GM21619 (cell line): Measurements from ENCODE around the gene TCF19.
"Not testable (repeated sequence)": the region's sequence is repeated elsewhere in the genome, so short reads cannot be mapped to it uniquely, and the experiment has no call there.

Source experiments
- ATAC-seq: cut with Tn5 transposase; IDR thresholded peaks from one replicate; pipeline ENCODE4 v1.9.1; 2021; ENCODE audit not compliant: unreplicated experiment

The TCF19 gene

DNA sequence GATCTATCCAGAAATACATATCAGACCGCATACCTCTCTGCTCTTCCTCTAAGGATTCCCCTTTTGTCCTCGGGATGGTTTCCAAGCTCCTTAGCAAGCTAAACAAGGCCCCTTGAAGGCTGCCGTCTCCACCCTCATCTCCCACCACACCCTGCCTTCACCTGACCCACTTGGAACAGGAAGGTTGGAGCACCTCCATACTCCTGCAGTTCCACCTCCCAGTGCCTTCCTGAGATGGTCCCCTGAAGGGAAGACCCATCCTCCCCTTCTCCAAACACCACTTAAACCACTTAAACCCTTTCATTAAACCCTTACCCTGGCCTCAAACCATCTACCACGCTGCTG, 20.6 kb downstream of the TCF19 start:
- no peak for ATAC-seq

GRCh38 chr6:31179896-31180295, 21.5 kb downstream of the TCF19 start:
- no peak for ATAC-seq

GRCh38 chr6:31180500-31180899, 22.1 kb downstream of the TCF19 start:
- no peak for ATAC-seq

GRCh38 chr6:31183287-31183686, 24.9 kb downstream of the TCF19 start:
- ATAC-seq = not testable (repeated sequence)

- ATAC-seq = not testable (repeated sequence)
Measured at GRCh38 chr6:31183859-31184258, 25.5 kb downstream of the TCF19 start.

DNA sequence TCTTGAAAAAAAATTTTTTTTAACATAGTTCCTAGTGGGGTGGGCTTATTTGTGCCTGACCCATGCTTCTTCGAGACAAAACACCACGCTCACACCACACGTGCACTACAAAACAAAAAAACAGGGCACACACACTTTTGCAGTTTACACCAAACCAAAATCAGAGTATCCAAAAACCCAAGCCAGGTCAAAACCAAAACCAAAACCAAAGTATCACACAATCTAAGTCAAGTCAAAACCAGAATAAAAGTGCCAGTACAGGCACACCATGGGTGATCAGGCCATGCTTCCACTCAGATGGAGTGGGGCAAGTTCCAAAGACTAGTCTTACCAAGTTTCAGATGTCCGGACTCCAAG, 27.3 kb downstream of the TCF19 start:
- ATAC-seq = not testable (repeated sequence)

- ATAC-seq = no peak
Measured at GRCh38 chr6:31186052-31186734, 27.8 kb downstream of the TCF19 start.

- ATAC-seq = no peak
Measured at GRCh38 chr6:31187780-31188194, 29.4 kb downstream of the TCF19 start.

DNA sequence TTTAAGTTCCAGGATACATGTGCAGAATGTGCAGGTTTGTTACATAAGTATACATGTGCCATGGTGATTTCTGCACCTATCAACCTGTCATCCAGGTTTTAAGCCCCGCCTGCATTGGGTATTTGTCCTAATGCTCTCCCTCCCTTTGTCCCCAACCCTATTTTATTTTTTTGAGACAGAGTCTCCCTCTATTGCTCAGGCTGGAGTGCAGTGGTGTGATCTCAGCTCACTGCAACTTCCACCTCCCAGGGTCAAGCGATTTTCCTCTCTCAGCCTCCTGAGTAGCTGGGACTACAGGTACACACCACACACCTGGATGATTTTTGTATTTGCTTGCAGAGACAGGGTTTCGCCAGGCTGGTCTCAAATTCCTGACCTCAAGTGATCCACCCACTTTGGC, 30.8 kb downstream of the TCF19 start:
- not testable (repeated sequence) for ATAC-seq

GRCh38 chr6:31190488-31190887, 32.1 kb downstream of the TCF19 start:
- peak; percentile 65 for ATAC-seq

- ATAC-seq = not testable (repeated sequence)
Measured at GRCh38 chr6:31192431-31193105, 34.2 kb downstream of the TCF19 start.

DNA sequence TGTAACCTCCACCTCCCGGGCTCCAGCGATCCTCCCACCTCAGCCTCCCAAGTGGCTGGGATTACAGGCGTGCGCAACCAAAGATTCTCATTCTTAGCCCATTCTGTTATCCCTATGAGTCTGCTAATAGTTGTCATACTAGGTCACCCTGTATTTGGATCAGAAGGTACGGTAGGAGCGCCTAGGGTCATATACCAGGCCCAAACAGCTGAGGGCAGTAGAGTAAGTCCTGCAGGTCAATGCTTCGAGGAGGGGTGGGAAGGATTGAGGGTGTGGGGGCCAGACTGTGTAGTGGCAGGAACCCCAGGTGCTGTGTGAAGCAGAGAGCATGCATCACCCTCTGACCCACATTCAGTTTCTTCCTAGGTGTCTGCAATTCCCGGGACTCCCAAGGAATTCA, 34.8 kb downstream of the TCF19 start:
- ATAC-seq = no peak

GRCh38 chr6:31194061-31194834, 35.9 kb downstream of the TCF19 start:
- no peak for ATAC-seq

GRCh38 chr6:31195308-31195979, 37.1 kb downstream of the TCF19 start:
- ATAC-seq = not testable (repeated sequence)

DNA sequence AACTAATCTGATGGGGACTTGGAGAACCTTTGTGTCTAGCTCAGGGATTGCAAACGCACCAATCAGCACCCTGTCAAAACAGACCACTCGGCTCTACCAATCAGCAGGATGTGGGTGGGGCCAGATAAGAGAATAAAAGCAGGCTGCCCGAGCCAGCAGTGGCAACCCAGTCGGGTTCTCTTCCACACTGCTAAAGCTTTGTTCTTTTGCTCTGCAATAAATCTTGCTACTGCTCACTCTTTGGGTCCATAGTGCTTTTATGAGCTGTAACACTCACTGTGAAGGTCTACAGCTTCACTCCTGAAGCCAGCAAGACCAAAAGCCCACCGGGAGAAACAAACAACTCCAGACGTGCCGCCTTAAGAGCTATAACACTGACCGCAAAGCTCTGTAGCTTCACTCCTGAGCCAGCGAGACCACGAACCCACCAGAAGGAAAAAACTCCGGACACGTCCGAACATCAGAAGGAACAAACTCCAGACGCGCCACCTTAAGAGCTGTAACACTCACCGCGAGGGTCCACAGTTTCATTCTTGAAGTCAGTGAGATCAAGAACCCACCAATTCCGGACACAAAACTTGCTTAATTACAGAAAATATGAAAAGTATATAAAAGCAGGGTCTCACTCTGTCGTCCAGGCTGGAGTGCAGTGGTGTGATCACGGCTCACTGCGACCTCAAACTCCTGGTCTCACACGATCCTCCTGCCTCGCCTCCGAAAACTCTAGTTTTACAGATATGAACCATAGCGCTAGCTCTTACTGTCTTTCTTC, 38.0 kb downstream of the TCF19 start:
- ATAC-seq = not testable (repeated sequence)

GRCh38 chr6:31197559-31198305, 39.3 kb downstream of the TCF19 start:
- ATAC-seq = peak; percentile 61

GRCh38 chr6:31199105-31199452, 40.7 kb downstream of the TCF19 start:
- ATAC-seq = not testable (repeated sequence)

DNA sequence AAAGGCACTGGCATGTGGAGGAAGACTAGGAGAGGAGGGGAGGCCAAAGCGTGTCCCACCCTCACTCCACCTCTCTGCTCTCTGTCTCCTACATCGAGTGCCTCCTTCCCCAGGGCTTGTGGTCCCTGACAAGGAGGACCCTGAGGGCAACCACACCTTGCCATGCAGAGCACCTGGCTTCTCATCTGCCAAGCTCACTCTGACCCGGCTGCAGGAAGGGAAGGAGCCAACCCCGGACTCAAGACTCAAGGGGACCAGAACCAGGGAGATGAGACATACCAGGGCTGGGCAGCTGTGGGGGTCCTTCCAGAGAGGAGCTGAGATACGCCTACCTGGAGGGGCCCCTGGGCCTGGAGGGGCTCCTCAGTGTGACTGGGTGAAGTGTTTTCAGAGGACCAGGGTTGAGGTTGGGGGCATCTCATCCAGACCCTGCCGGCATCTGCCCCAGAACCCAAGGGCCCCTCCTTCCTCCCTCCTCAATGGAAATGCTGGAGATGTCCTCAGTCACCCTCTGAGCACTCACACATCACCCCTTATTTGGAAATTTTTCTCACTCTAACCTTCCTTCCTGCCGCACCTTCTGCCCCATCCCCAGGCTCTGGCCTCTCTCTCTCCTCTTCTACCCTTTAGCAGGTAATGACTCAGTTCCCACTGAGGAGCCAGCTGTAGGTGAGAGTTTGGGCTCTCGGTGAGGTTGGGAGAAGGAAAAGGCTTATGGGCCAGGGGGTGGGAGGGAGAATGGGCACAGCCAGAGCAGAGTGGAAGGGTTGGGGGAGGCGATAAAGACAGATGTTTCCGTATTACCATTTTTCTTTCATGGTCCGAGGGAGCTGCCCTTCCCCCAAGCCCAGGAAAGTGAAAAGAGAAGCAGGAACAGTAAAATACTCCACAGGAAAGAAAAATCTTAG, 44.1 kb downstream of the TCF19 start:
- ATAC-seq = no peak

DNA sequence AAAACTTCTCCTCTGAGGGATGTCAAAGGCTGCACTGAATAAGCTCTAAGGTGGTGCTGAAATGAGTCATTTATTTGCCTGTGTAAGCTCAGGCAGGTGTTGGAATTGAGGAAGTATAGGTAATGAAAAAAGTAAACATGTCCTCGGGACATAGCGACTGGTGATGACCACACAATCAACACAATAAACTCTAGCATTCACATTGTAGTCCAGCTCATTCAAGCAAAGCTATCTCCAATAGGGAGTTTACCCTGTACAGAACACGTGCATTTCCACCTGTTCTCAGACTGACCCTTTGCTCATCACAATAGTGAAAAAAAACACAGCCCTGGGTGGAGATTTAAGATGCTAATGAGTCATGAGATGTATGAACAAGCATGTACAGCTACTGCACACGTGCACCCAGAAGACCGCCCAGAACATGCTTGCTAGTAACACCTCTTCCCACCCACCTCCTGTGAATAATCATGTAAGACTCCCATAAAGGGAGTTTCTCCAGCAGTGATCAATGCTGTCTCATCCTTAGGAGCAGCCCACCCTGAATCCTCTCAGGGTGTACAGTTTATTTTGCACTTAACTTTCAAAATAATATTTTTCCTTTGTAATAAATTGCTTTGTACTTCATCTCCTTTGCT, 45.1 kb downstream of the TCF19 start:
- ATAC-seq = peak; percentile 40
